Fibroblast of villous mesenchyme (primary cell): ENCODE results near the gene NCOA3. TPM values are rescaled to one million over a fixed set of nuclear protein-coding genes. Genes with fewer than 3 reads are reported as not detected.
A peak's percentile ranks its signal among the peaks of the same experiment; 100 is the strongest.

Source experiments
- DNase-seq: peaks from one replicate; pipeline ENCODE4 v3.0.0-alpha.2; 2010; ENCODE audit warnings: low read depth
- H3K4me3 ChIP-seq: 2 replicates; pipeline ENCODE4 v1.5.1; 2011; ENCODE audit warnings: low read depth, mild to moderate bottlenecking, low read length
- CTCF ChIP-seq: IDR thresholded peaks from 2 replicates; pipeline ENCODE4 v1.5.1; 2012; ENCODE audit warnings: low read depth, mild to moderate bottlenecking, low read length; ENCODE audit not compliant: insufficient read depth
- total RNA-seq: library from RNA; depleted of rRNA; stranded (reverse); fragments of >200 nt; gene quantifications from 2 replicates; pipeline ENCODE4 v1.2.3, GENCODE V29; 2012

Gene NCOA3
- total RNA-seq, 1 donor, result 63.0 TPM

- no peak for TF ChIP-seq CTCF
- no peak overlapping the region for H3K4me3 ChIP-seq
- DNase-seq, result no peak
Measured at GRCh38 chr20:47660602-47660905, 158.9 kb downstream of the NCOA3 start.

GRCh38 chr20:47660983-47661700 lies 159.5 kb downstream of the NCOA3 start:
- H3K4me3 ChIP-seq, result no peak overlapping the region
- no peak for TF ChIP-seq CTCF
- DNase-seq, result no peak

- no peak overlapping the region for H3K4me3 ChIP-seq
- DNase-seq, result no peak
- no peak for TF ChIP-seq CTCF
Measured at GRCh38 chr20:47661714-47662113, 160.0 kb downstream of the NCOA3 start.

- TF ChIP-seq CTCF, result no peak
- H3K4me3 ChIP-seq, result no peak overlapping the region
- no peak for DNase-seq
Measured at GRCh38 chr20:47662483-47663353, 161.0 kb downstream of the NCOA3 start.

- peak; percentile 78 for DNase-seq
- H3K4me3 ChIP-seq, result no peak overlapping the region
- TF ChIP-seq CTCF, result peak; percentile 98
Measured at GRCh38 chr20:47663354-47664067, 161.8 kb downstream of the NCOA3 start.

- no peak for DNase-seq
- TF ChIP-seq CTCF, result no peak
- H3K4me3 ChIP-seq, result no peak overlapping the region
Measured at GRCh38 chr20:47664068-47664437, 162.4 kb downstream of the NCOA3 start.
